Measurements from ENCODE around the gene CERS4. TPM values are rescaled to one million over a fixed set of nuclear protein-coding genes. Genes with fewer than 3 reads are reported as not detected.

The CERS4 gene
- total and polyA plus RNA-seq, 10 of the 15 experiments (the other 5 are each of a cell fraction or from before 2014, with no cell fraction given) = 0.34 to 62.1 (median 20.7) TPM

GRCh38 chr19:8194528-8195267 is 14.5 kb upstream of the CERS4 start:
- peak overlapping the region; percentile 29 for H2AFZ ChIP-seq (ENCODE audit: control insufficient read depth, low read depth, low read length)
- 2% methylated on average over 11 of the region's 11 CpGs for WGBS (ENCODE audit: insufficient coverage, insufficient replicate concordance, low lambda C conversion rate, missing lambda C conversion rate)
- no peak for TF ChIP-seq PBX3 (IDR thresholded peaks at IDR 0.05; ENCODE audit: insufficient replicate concordance, low read depth, low read length)
- no peak for TF ChIP-seq REST (IDR thresholded peaks at IDR 0.05; ENCODE audit: low read depth, low read length)
- TF ChIP-seq SIN3A (IDR thresholded peaks at IDR 0.05; ENCODE audit: low read depth, low read length) = no peak
- TF ChIP-seq NR2C2 (IDR thresholded peaks at IDR 0.05; ENCODE audit: borderline replicate concordance, control insufficient read depth, insufficient read length, low read depth) = no peak
- TF ChIP-seq CBFB (IDR thresholded peaks at IDR 0.05; ENCODE audit: low read depth) = peak; percentile 14; the same call in 1 of the 2 replicates
- TF ChIP-seq RELB (IDR thresholded peaks at IDR 0.05; ENCODE audit: low read depth) = no peak
- TF ChIP-seq ZNF622 (IDR thresholded peaks at IDR 0.05) = no peak
- TF ChIP-seq NBN (IDR thresholded peaks at IDR 0.05) = 0 out of 2 replicates have a peak, but pooled peaks have one; percentile 10
- TF ChIP-seq ZBTB33 (IDR thresholded peaks at IDR 0.05) = no peak
- TF ChIP-seq SUPT20H (IDR thresholded peaks at IDR 0.05; ENCODE audit: borderline replicate concordance, control insufficient read depth, low read depth, low read length) = no peak
- peak; percentile 94 for TF ChIP-seq ZNF217 (IDR thresholded peaks at IDR 0.05)
- peak; percentile 78; the same call in 1 of the 2 replicates for TF ChIP-seq LARP7 (IDR thresholded peaks at IDR 0.05)
- TF ChIP-seq EED (IDR thresholded peaks at IDR 0.05; ENCODE audit: low read depth) = no peak
- no peak for TF ChIP-seq FOS (IDR thresholded peaks at IDR 0.05; ENCODE audit: borderline replicate concordance, extremely low read depth, insufficient read length)

More at GRCh38 chr19:8194528-8195267, 14.5 kb upstream of the CERS4 start:
- no peak for DNase-seq (ENCODE audit: low read depth, low spot score)
- SMC1A ChIA-PET (ENCODE audit: uncharacterized antibody, unreplicated experiment) = interaction anchor here (0.7 to 8.4 kb wide), 7 partner anchors 8 to 74 kb away, joined by 3 to 83 read pairs (median 7); partner anchors contain the start of gene CERS4
- ATAC-seq = peak; percentile 57
- no peaks in the 10 kb centered on the region for H3K9me3 ChIP-seq (replicated peaks; ENCODE audit: control insufficient read depth, insufficient read depth, low read length)
- RAD21 ChIA-PET (ENCODE audit: unreplicated experiment) = interaction anchor here (0.7 to 8.5 kb wide), 6 partner anchors 14 to 274 kb away, joined by 3 to 100 read pairs (median 5); partner anchors contain the start of genes CERS4 and SNAPC2
- H3K36me3 ChIP-seq (ENCODE audit: control insufficient read depth in 2 of 2, insufficient read depth in 2 of 2, low read length in 1 of 2) = no peaks in the 10 kb centered on the region
- no peaks in the 10 kb centered on the region for H3K27me3 ChIP-seq (replicated peaks in 1 of 2; ENCODE audit: control insufficient read depth in 2 of 2, insufficient read depth in 2 of 2, low read length in 1 of 2)
- H3K4me3 ChIP-seq = peak overlapping the region; percentile 31; the same call in 1 of the 2 replicates
- peak overlapping the region; percentile 75 for H3K9ac ChIP-seq (ENCODE audit: control insufficient read depth, insufficient read depth, low read length)
- H3K79me2 ChIP-seq (ENCODE audit: control insufficient read depth, insufficient read depth, low read length) = no peaks in the 10 kb centered on the region
- peak overlapping the region; percentile 87 for H3K4me2 ChIP-seq (ENCODE audit: control insufficient read depth, insufficient read depth)
- in situ Hi-C loops (cut with MboI) (no loop called here), intact Hi-C loops (cut with micrococcal nuclease; ENCODE audit: unreplicated experiment) (loop anchor here (1.0 to 10.0 kb wide), 2 partner anchors 36 to 490 kb away; partner anchors contain the start of gene FCER2)
- FAIRE-seq = no peak
- BruUV-seq (replicated peaks) = TSS peak; percentile 91
- H3K27ac ChIP-seq (ENCODE audit: control insufficient read depth, insufficient read depth) = peak overlapping the region; percentile 97
- POLR2A ChIA-PET = interaction anchor here (0.6 to 8.9 kb wide), 7 partner anchors 12 to 660 kb away, joined by 3 to 111 read pairs (median 5); partner anchors contain the start of gene CERS4
- CTCF ChIA-PET = interaction anchor here (0.6 to 6.2 kb wide), 7 partner anchors 9 to 75 kb away, joined by 3 to 52 read pairs (median 4); partner anchors contain the start of gene CERS4
- H3K4me1 ChIP-seq (ENCODE audit: control insufficient read depth, insufficient read depth, low read length) = peaks cover 36% of the 10 kb centered on the region
- no peaks in the 10 kb centered on the region for H4K20me1 ChIP-seq (ENCODE audit: control insufficient read depth, insufficient read depth)
